ENCODE measurements around the gene RAB41.
"Not testable (repeated sequence)": the region's sequence is repeated elsewhere in the genome, so short reads cannot be mapped to it uniquely, and the experiment has no call there.

Gene RAB41

GRCh38 chrX:70281951-70282350 is at the start of gene RAB41:
TSS of gene RAB41 (plus strand) at chrX:70282172. CDS start at chrX:70282218, 46 bp downstream.
- no peak for FAIRE-seq

- FAIRE-seq = no peak
These were observed 47.6 kb upstream of the RAB41 start, which contains the start of gene AWAT1 for GRCh38 chrX:70234355-70234754. TSS of gene AWAT1 (plus strand) at chrX:70234655. CDS start at chrX:70234696, 41 bp downstream.

- no peak for FAIRE-seq
These were observed 41.2 kb upstream of the RAB41 start for GRCh38 chrX:70240751-70241150.

- FAIRE-seq = no peak
These were observed 40.5 kb upstream of the RAB41 start for GRCh38 chrX:70241501-70241900.

- FAIRE-seq = not testable (repeated sequence)
These were observed 38.4 kb upstream of the RAB41 start for GRCh38 chrX:70243601-70244000.

- no peak for FAIRE-seq
These were observed 37.1 kb upstream of the RAB41 start for GRCh38 chrX:70244881-70245280.

GRCh38 chrX:70247252-70247651 is 34.7 kb upstream of the RAB41 start:
- no peak for FAIRE-seq

- FAIRE-seq = no peak
These were observed 29.5 kb upstream of the RAB41 start for GRCh38 chrX:70252491-70252890.

- no peak for FAIRE-seq
These were observed 28.5 kb upstream of the RAB41 start for GRCh38 chrX:70253377-70254062.

GRCh38 chrX:70254063-70254400 is 27.9 kb upstream of the RAB41 start:
- FAIRE-seq = no peak

GRCh38 chrX:70254909-70255308 is 27.1 kb upstream of the RAB41 start:
- FAIRE-seq = no peak

- no peak for FAIRE-seq
These were observed 26.5 kb upstream of the RAB41 start for GRCh38 chrX:70255452-70255851.

- no peak for FAIRE-seq
These were observed 24.3 kb upstream of the RAB41 start for GRCh38 chrX:70257423-70258288.

- no peak for FAIRE-seq
These were observed 21.9 kb upstream of the RAB41 start, which contains the start of gene P2RY4 for GRCh38 chrX:70260104-70260503. TSS of gene P2RY4 (minus strand) at chrX:70260204. CDS start at chrX:70259624, 580 bp downstream.

GRCh38 chrX:70262952-70263567 is 18.9 kb upstream of the RAB41 start:
- peak; percentile 19 for FAIRE-seq

GRCh38 chrX:70264784-70265183 is 17.2 kb upstream of the RAB41 start:
- no peak for FAIRE-seq

GRCh38 chrX:70268034-70268433 is 13.9 kb upstream of the RAB41 start, which contains the start of gene ARR3:
TSS of gene ARR3 (plus strand) at chrX:70268334. CDS start at chrX:70269386, 1,052 bp downstream.
- no peak for FAIRE-seq

GRCh38 chrX:70274029-70274428 is 7.9 kb upstream of the RAB41 start:
- FAIRE-seq = not testable (repeated sequence)

- no peak for FAIRE-seq
These were observed 2.9 kb upstream of the RAB41 start for GRCh38 chrX:70279081-70279480.

GRCh38 chrX:70280573-70280972 is 1.4 kb upstream of the RAB41 start:
- FAIRE-seq = no peak

GRCh38 chrX:70289168-70289792 is 7.3 kb downstream of the RAB41 start:
- no peak for FAIRE-seq

- peak; percentile 91 for FAIRE-seq
These were observed 8.1 kb downstream of the RAB41 start, which contains the start of the genes KIF4A and PDZD11 for GRCh38 chrX:70289793-70290770. TSS of gene KIF4A (plus strand) at chrX:70290104. CDS start at chrX:70290459, 355 bp downstream. TSS of gene PDZD11 (minus strand) at chrX:70289927. CDS start at chrX:70289341, 586 bp downstream.
